SK-N-SH (cell line): ENCODE results near the gene JOSD1. TPM values are rescaled to one million over a fixed set of nuclear protein-coding genes. Genes with fewer than 3 reads are reported as not detected.

Source experiments
- CTCF ChIA-PET: fragments of 300-600, 350-600 bp; formaldehyde crosslinking; extraction: SDS; loops from one replicate; lab custom pipeline; 2021; lab: Yijun Ruan, JAX
- POLR2A ChIA-PET: fragments of 350-600 bp; sonication (Branson Sonifier 250); formaldehyde crosslinking; extraction: SDS; loops from one replicate; lab custom pipeline; 2020; ENCODE audit warnings: antibody characterized with exemption, inconsistent platforms; lab: Yijun Ruan, JAX
- DNase-seq: peaks from one replicate; pipeline ENCODE4 v3.0.0; 2012
- H2AFZ ChIP-seq: fragments of 200-600 bp; sonication (generic); 2 replicates; pipeline ENCODE4 v1.8.1; 2016; ENCODE audit warnings: antibody characterized with exemption, mild to moderate bottlenecking, low read depth
- H3F3A ChIP-seq: fragments of 200-600 bp; sonication (generic); replicated peaks from 2 replicates; pipeline ENCODE3; 2016; ENCODE audit warnings: antibody characterized with exemption, mild to moderate bottlenecking; ENCODE audit not compliant: insufficient read depth
- H3K27ac ChIP-seq, 2 experiments: fragments of 200-500 bp in 1 of 2; fragments of 200-600 bp in 1 of 2; sonication (Bioruptor generic) in 1 of 2; sonication (generic), shearing (Covaris generic) in 1 of 2; 2 replicates each; pipeline versions ENCODE4 v1.5.1 to v1.6.1; 2014 to 2016; ENCODE audit warnings: low read depth in 2 of 2, inconsistent platforms in 1 of 2, low read length in 1 of 2, mild to moderate bottlenecking in 1 of 2, mixed read lengths in 1 of 2
- H3K27me3 ChIP-seq: fragments of 200-600 bp; sonication (generic), shearing (Covaris generic); 2 replicates; pipeline ENCODE4 v1.6.1; 2016; ENCODE audit warnings: mixed run types; ENCODE audit not compliant: insufficient read depth
- H3K36me3 ChIP-seq, 2 experiments: fragments of 200-500 bp in 1 of 2; fragments of 200-600 bp in 1 of 2; sonication (Bioruptor generic) in 1 of 2; sonication (generic) in 1 of 2; replicated peaks in 1 of 2; 2 replicates each; pipeline versions ENCODE3 to v1.5.1; 2014 to 2016; ENCODE audit warnings: low read length in 1 of 2, mild to moderate bottlenecking in 1 of 2; ENCODE audit not compliant: insufficient read depth in 2 of 2, control insufficient read depth in 1 of 2
- H3K4me1 ChIP-seq, 2 experiments: fragments of 200-500 bp in 1 of 2; fragments of 200-600 bp in 1 of 2; sonication (Bioruptor generic) in 1 of 2; sonication (generic), shearing (Covaris generic) in 1 of 2; 2 replicates each; pipeline versions ENCODE4 v1.5.1 to v1.6.1; 2014 to 2016; ENCODE audit warnings: low read depth in 1 of 2, low read length in 1 of 2, mixed run types in 1 of 2; ENCODE audit not compliant: insufficient read depth in 2 of 2, control insufficient read depth in 1 of 2
- H3K4me2 ChIP-seq: fragments of 200-600 bp; sonication (generic), shearing (Covaris generic); 2 replicates; pipeline ENCODE4 v1.6.1; 2017; ENCODE audit warnings: mixed run types
- H3K4me3 ChIP-seq, 2 experiments: fragments of 200-500 bp in 1 of 2; fragments of 200-600 bp in 1 of 2; sonication (Bioruptor generic) in 1 of 2; sonication (generic), shearing (Covaris generic) in 1 of 2; 2 replicates each; pipeline versions ENCODE4 v1.5.1 to v1.8.1; 2014 to 2016; ENCODE audit warnings: low read depth in 2 of 2, inconsistent platforms in 1 of 2, low read length in 1 of 2, mild to moderate bottlenecking in 1 of 2, mixed read lengths in 1 of 2, moderate library complexity in 1 of 2
- H3K79me2 ChIP-seq: fragments of 200-600 bp; sonication (generic); 2 replicates; pipeline ENCODE4 v1.8.1; 2017; ENCODE audit warnings: mild to moderate bottlenecking; ENCODE audit not compliant: insufficient read depth
- H3K9ac ChIP-seq: fragments of 200-600 bp; sonication (generic); 2 replicates; pipeline ENCODE4 v1.6.1; 2017; ENCODE audit warnings: mixed run types
- H3K9me2 ChIP-seq: fragments of 200-600 bp; sonication (generic); 2 replicates; pipeline ENCODE4 v1.6.1; 2017; ENCODE audit warnings: mixed run types
- H3K9me3 ChIP-seq: fragments of 200-600 bp; sonication (generic); 2 replicates; pipeline ENCODE4 v1.6.1; 2017; ENCODE audit warnings: mixed run types, mild to moderate bottlenecking, moderate library complexity
- H4K20me1 ChIP-seq: fragments of 200-600 bp; sonication (generic); 2 replicates; pipeline ENCODE4 v1.6.1; 2017; ENCODE audit warnings: mild to moderate bottlenecking, mixed run types; ENCODE audit not compliant: insufficient read depth
- CHD2 ChIP-seq: fragments of 150-350 bp; IDR thresholded peaks from 2 replicates; pipeline ENCODE4 v1.6.1; 2018; ENCODE audit warnings: low read length; ENCODE audit not compliant: partially characterized antibody
- ELF1 ChIP-seq: IDR thresholded peaks from 2 replicates; pipeline ENCODE4 v1.4.0; 2012
- EP300 ChIP-seq, 2 experiments: IDR thresholded peaks; 2 replicates each; pipeline versions ENCODE4 v1.4.0 to v1.6.1; 2012; ENCODE audit warnings: borderline replicate concordance in 1 of 2, low read depth in 1 of 2, low read length in 1 of 2
- EZH2phosphoT487 ChIP-seq: fragments of 200-600 bp; sonication (generic); IDR thresholded peaks from 2 replicates; pipeline ENCODE4 v1.6.1; 2017; ENCODE audit warnings: low read depth, mixed run types, mild to moderate bottlenecking, antibody characterized with exemption, moderate library complexity, borderline replicate concordance
- FOXM1 ChIP-seq: IDR thresholded peaks from 2 replicates; pipeline ENCODE4 v1.4.0; 2012; ENCODE audit warnings: low read depth, mild to moderate bottlenecking
- MAX ChIP-seq: IDR thresholded peaks from 2 replicates; pipeline ENCODE4 v1.4.0; 2012; ENCODE audit warnings: low read depth
- MEF2A ChIP-seq: IDR thresholded peaks from 2 replicates; pipeline ENCODE4 v1.4.0; 2012; ENCODE audit warnings: low read depth, borderline replicate concordance
- MXI1 ChIP-seq: IDR thresholded peaks from 2 replicates; pipeline ENCODE4 v1.6.1; 2012; ENCODE audit warnings: mild to moderate bottlenecking, low read depth, low read length, improper control_type of control experiment
- PBX3 ChIP-seq: IDR thresholded peaks from 2 replicates; pipeline ENCODE4; 2012
- POLR2AphosphoS5 ChIP-seq: IDR thresholded peaks from 2 replicates; pipeline ENCODE4 v1.6.1; 2012; ENCODE audit warnings: low read depth, low read length
- RCOR1 ChIP-seq: fragments of 150-350 bp; IDR thresholded peaks from 2 replicates; pipeline ENCODE4 v1.6.1; 2017; ENCODE audit warnings: antibody characterized with exemption, low read length
- REST ChIP-seq: IDR thresholded peaks from 2 replicates; pipeline ENCODE4 v1.6.1; 2012; ENCODE audit warnings: mild to moderate bottlenecking, low read depth, low read length, moderate library complexity
- RFX5 ChIP-seq: IDR thresholded peaks from 2 replicates; pipeline ENCODE4 v1.6.1; 2012; ENCODE audit warnings: mild to moderate bottlenecking, improper control_type of control experiment, low read length
- SIN3A ChIP-seq: IDR thresholded peaks from 2 replicates; pipeline ENCODE4 v1.6.1; 2012; ENCODE audit warnings: low read depth, mild to moderate bottlenecking, low read length, moderate library complexity, borderline replicate concordance
- TAF1 ChIP-seq: IDR thresholded peaks from 2 replicates; pipeline ENCODE4 v1.6.1; 2012; ENCODE audit warnings: low read depth, mild to moderate bottlenecking, low read length, moderate library complexity, borderline replicate concordance
- TCF12 ChIP-seq: IDR thresholded peaks from 2 replicates; pipeline ENCODE4 v1.4.0; 2012
- TEAD4 ChIP-seq: IDR thresholded peaks from 2 replicates; pipeline ENCODE4 v1.4.0; 2012; ENCODE audit warnings: mild to moderate bottlenecking, borderline replicate concordance; ENCODE audit not compliant: insufficient read depth
- USF1 ChIP-seq: IDR thresholded peaks from 2 replicates; pipeline ENCODE4 v1.4.0; 2012; ENCODE audit warnings: low read depth, borderline replicate concordance
- USF2 ChIP-seq: fragments of 150-350 bp; IDR thresholded peaks from 2 replicates; pipeline ENCODE4 v1.6.1; 2017; ENCODE audit warnings: antibody characterized with exemption, low read length, low read depth, borderline replicate concordance
- YY1 ChIP-seq: IDR thresholded peaks from 2 replicates; pipeline ENCODE4 v1.4.0; 2012; ENCODE audit warnings: low read depth, mild to moderate bottlenecking
- WGBS: methylation state at CpG from one replicate; pipeline ENCODE4 v1.1.6; 2017; ENCODE audit warnings: low lambda C conversion rate; 5-methylcytosine and 5-hydroxymethylcytosine counted together
- polyA plus RNA-seq, 3 experiments: library from polyadenylated mRNA; depleted of rRNA; stranded (reverse); fragments of >200 nt; gene quantifications; 2 replicates each; pipeline ENCODE4 v1.2.3, GENCODE V29; 2012

Gene JOSD1
- polyA plus RNA-seq, 1 of the 3 experiments (the other 2 are of a cell fraction), result 17.8 TPM

GRCh38 chr22:38641476-38642040 is 59.2 kb downstream of the JOSD1 start (continued):
- TF ChIP-seq CHD2 (no peak), TCF12 (no peak), USF1 (no peak), REST (no peak), YY1 (no peak), MAX (no peak)

- ChIA-PET CTCF (no interaction called here), POLR2A (no interaction called here)
- H2AFZ ChIP-seq, result no peak overlapping the region
- DNase-seq, result no peak
- no peak overlapping the region for H3K9ac ChIP-seq
- WGBS, result 83% methylated on average over 3 of the region's 3 CpGs
- H3K9me3 ChIP-seq, result no peaks in the 10 kb centered on the region
- no peak for TF ChIP-seq ELF1
- TF ChIP-seq MAX, result no peak
- TF ChIP-seq USF1, result no peak
- no peak for TF ChIP-seq TEAD4
- TF ChIP-seq MXI1, result no peak
- TF ChIP-seq EZH2phosphoT487, result no peak
- no peak for TF ChIP-seq TCF12
- no peak for TF ChIP-seq RCOR1
- no peak for TF ChIP-seq EP300 (IDR thresholded peaks at IDR 0.05; ENCODE audit: borderline replicate concordance in 1 of 2, low read depth in 1 of 2, low read length in 1 of 2)
- no peak for TF ChIP-seq MEF2A
- no peak for TF ChIP-seq POLR2AphosphoS5
- no peak for TF ChIP-seq RFX5
- TF ChIP-seq FOXM1, result no peak
- no peak for TF ChIP-seq CHD2
- no peak for TF ChIP-seq PBX3
- TF ChIP-seq USF2, result no peak
- TF ChIP-seq TAF1, result no peak
- no peak for TF ChIP-seq SIN3A
- no peaks in the 10 kb centered on the region for H3K9me2 ChIP-seq
- H3K4me2 ChIP-seq, result no peak overlapping the region
- no peaks in the 10 kb centered on the region for H3K79me2 ChIP-seq
- H3K27me3 ChIP-seq, result no peaks in the 10 kb centered on the region
- H3K4me1 ChIP-seq, result no peaks in the 10 kb centered on the region
- H3K4me3 ChIP-seq, result no peak overlapping the region
- no peak overlapping the region for H3K27ac ChIP-seq
- H4K20me1 ChIP-seq, result no peaks in the 10 kb centered on the region
- H3K36me3 ChIP-seq, result peaks cover 0 to 3% of the 10 kb centered on the region in 2 experiments
- H3F3A ChIP-seq, result no peaks in the 10 kb centered on the region
These were observed 62.0 kb downstream of the JOSD1 start for GRCh38 chr22:38638728-38639127.
